OCI-LY3 (cell line): Measurements from ENCODE around the gene IL1RL1.

Source experiments
- H2AFZ ChIP-seq: fragments of 200-600, 300-600 bp; shearing (Covaris generic); 2 replicates; pipeline ENCODE4 v1.6.0; 2014; ENCODE audit warnings: antibody characterized with exemption, low read depth, low read length
- H3K27ac ChIP-seq: fragments of 200-600, 300-600 bp; sonication (generic); 2 replicates; pipeline ENCODE4 v1.5.1; 2014; ENCODE audit warnings: mild to moderate bottlenecking, low read length, moderate library complexity, mixed read lengths
- H3K27me3 ChIP-seq: fragments of 200-600, 300-600 bp; sonication (generic); 2 replicates; pipeline ENCODE4 v1.6.1; 2014; ENCODE audit warnings: low read depth, low read length, mixed read lengths
- H3K36me3 ChIP-seq: fragments of 200-600, 300-600 bp; sonication (generic); replicated peaks from 2 replicates; pipeline ENCODE3; 2014; ENCODE audit warnings: low read depth, low read length, mixed read lengths
- H3K4me1 ChIP-seq: fragments of 300-600, 200-600 bp; sonication (generic); 2 replicates; pipeline ENCODE4 v1.6.1; 2014; ENCODE audit warnings: low read length, mixed read lengths
- H3K4me2 ChIP-seq: fragments of 200-600, 300-600 bp; sonication (generic); 2 replicates; pipeline ENCODE4 v1.6.1; 2014; ENCODE audit warnings: low read length, mixed read lengths
- H3K4me3 ChIP-seq: fragments of 300-600, 200-600 bp; sonication (generic); 2 replicates; pipeline ENCODE4 v1.5.1; 2014; ENCODE audit warnings: antibody characterized with exemption, mild to moderate bottlenecking, low read length, moderate library complexity
- H3K79me2 ChIP-seq: fragments of 300-600, 200-600 bp; shearing (Covaris generic); 2 replicates; pipeline ENCODE4 v1.6.1; 2014; ENCODE audit warnings: mild to moderate bottlenecking, low read length, mixed read lengths
- H3K9ac ChIP-seq: fragments of 300-600, 200-600 bp; shearing (Covaris generic); 2 replicates; pipeline ENCODE4 v1.6.0; 2014; ENCODE audit warnings: mild to moderate bottlenecking, low read length, moderate library complexity
- H3K9me3 ChIP-seq: fragments of 200-600, 300-600 bp; shearing (Covaris generic); 2 replicates; pipeline ENCODE4 v1.6.1; 2014; ENCODE audit warnings: low read length, mixed read lengths; ENCODE audit not compliant: insufficient read depth
- H4K20me1 ChIP-seq: fragments of 200-600, 300-600 bp; sonication (generic); 2 replicates; pipeline ENCODE4 v1.6.1; 2016; ENCODE audit warnings: low read length, mixed read lengths; ENCODE audit not compliant: insufficient read depth
- EZH2phosphoT487 ChIP-seq: fragments of 200-600 bp; shearing (Covaris generic); IDR thresholded peaks from 2 replicates; pipeline ENCODE4 v1.6.1; 2018; ENCODE audit warnings: antibody characterized with exemption, mixed run types, low read depth
- TF ChIP-seq, protein P1 (sequence below): fragments of 200-600, 300-600 bp; sonication (generic); IDR thresholded peaks from 2 replicates; pipeline ENCODE4 v1.5.1; 2014; ENCODE audit warnings: antibody characterized with exemption, low read length, low read depth

The IL1RL1 gene

DNA sequence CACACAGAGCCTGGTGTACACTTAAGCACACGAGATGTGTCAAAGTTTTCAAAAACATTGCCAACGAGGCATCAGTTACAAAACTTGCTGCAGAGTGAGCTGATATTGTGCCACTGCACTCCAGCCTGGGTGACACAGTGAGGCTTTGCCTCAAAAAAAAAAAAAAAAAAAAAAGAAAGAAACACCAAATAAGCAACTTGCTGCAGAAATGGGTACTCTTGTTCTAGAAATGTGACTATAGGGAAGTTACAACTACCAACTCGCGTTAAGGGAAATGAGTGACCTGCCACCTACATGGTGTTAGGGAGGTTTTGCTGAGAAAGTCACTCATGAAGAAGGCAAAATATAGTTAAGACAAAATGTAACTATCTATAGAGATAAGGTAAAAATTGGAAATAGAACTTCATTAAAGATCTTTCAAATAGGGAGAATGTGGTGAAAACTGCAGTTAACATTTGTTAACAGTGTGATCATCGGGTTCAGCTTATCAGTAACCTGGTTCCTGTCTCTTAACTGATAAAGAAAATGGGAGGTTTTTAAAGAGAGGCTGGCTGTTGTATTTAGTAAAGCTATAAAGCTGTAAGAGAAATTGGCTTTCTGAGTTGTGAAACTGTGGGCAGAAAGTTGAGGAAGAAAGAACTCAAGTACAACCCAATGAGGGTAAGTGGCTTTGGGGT is at the start of gene IL1RL1:
Gene IL1RL1, plus strand, starts transcription at position 600 of the 677 bp plus-strand sequence. CDS start 26,702 bp downstream, outside the sequence.
- Histone ChIP-seq H2AFZ (peak within 1 kb of the TSS; percentile 59; the same call in 1 of the 2 replicates), H3K4me3 (no peak within 1 kb of the TSS), H3K4me1 (peaks cover 3% of the 10 kb centered on the region; the same call in 1 of the 2 replicates), H3K79me2 (no peaks in the 10 kb centered on the region), H3K36me3 (no peaks in the 10 kb centered on the region), H3K27ac (no peak within 1 kb of the TSS), H3K9me3 (no peaks in the 10 kb centered on the region), H3K9ac (no peak within 1 kb of the TSS), H3K27me3 (peaks cover 4% of the 10 kb centered on the region; the same call in 1 of the 2 replicates), H3K4me2 (no peak within 1 kb of the TSS), H4K20me1 (no peaks in the 10 kb centered on the region)
- TF ChIP-seq EZH2phosphoT487, result no peak
- TF ChIP-seq, protein P1, sequence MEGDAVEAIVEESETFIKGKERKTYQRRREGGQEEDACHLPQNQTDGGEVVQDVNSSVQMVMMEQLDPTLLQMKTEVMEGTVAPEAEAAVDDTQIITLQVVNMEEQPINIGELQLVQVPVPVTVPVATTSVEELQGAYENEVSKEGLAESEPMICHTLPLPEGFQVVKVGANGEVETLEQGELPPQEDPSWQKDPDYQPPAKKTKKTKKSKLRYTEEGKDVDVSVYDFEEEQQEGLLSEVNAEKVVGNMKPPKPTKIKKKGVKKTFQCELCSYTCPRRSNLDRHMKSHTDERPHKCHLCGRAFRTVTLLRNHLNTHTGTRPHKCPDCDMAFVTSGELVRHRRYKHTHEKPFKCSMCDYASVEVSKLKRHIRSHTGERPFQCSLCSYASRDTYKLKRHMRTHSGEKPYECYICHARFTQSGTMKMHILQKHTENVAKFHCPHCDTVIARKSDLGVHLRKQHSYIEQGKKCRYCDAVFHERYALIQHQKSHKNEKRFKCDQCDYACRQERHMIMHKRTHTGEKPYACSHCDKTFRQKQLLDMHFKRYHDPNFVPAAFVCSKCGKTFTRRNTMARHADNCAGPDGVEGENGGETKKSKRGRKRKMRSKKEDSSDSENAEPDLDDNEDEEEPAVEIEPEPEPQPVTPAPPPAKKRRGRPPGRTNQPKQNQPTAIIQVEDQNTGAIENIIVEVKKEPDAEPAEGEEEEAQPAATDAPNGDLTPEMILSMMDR, result no peak

DNA sequence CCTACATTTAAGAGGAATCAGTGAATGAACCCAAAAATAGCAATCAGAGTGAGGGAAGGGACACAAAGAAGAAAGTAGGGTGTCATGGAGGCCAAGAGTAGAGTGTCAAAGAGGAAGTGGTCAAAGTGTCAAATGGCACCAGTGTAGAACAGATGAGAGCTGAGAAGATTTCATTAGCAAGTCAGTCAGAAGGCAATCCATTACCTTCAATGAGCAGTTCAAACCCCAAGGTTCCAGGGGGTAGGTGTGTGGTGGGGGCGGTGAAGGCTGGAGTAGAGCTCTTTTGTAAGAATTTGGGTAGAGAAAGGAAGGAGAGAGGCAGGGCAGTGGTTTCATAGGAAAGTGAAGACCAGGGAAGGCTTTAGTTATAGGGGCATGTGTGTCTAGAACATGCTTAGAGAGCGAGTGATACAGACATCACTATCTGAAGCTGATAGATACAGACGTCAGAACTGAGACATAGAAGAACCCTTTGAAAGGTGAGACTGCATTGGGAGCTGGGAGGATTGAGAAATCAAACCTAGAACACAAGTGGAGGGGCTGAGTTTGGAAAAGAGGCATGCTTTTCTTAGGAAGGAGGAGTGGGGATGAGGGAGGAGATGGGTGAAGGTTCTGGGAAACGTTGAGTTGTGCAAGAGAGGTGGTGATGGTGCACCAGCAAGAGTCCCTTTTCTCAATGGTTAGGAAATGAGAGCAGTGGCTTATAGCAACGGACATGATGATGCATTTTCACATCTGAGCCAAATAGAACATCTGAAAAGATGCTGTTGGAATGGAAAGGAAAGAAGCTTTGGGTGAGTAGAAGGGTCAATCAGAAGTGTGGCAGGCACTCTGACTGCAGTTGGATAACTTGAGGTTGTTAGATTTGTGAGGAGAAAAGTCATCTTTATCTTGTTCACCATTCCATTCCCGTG is 48.9 kb upstream of the IL1RL1 start:
- no peaks in the 10 kb centered on the region for H3K27me3 ChIP-seq
- TF ChIP-seq EZH2phosphoT487, result no peak
- TF ChIP-seq, protein P1, result no peak
- H4K20me1 ChIP-seq, result no peaks in the 10 kb centered on the region
- no peak overlapping the region for H3K27ac ChIP-seq
- H2AFZ ChIP-seq, result no peak overlapping the region
- no peaks in the 10 kb centered on the region for H3K79me2 ChIP-seq
- H3K36me3 ChIP-seq, result no peaks in the 10 kb centered on the region
- H3K9ac ChIP-seq, result no peak overlapping the region
- no peaks in the 10 kb centered on the region for H3K9me3 ChIP-seq
- no peak overlapping the region for H3K4me2 ChIP-seq
- H3K4me3 ChIP-seq, result no peak overlapping the region
- no peaks in the 10 kb centered on the region for H3K4me1 ChIP-seq

DNA sequence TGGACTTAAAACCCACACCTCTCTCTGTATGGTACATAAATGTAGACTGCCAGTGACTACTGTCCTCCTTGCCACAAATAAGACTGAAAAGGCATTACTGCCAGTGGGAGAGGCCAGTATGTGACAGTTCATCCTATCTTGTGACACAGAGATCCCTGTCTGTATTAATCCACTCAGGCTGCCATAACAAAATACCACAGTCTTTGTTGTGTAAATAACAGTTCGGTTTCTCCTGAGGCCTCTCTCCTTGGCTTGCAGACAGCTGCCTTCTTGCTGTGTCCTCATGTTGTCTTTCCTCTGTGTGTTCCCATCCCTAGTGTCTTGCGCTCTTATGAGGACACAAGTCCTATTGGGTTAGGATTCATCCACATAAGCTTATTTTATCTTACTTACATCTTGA is 46.4 kb upstream of the IL1RL1 start:
- TF ChIP-seq, protein P1, result no peak
- TF ChIP-seq EZH2phosphoT487, result no peak
- H3K9ac ChIP-seq, result no peak overlapping the region
- no peaks in the 10 kb centered on the region for H3K9me3 ChIP-seq

DNA sequence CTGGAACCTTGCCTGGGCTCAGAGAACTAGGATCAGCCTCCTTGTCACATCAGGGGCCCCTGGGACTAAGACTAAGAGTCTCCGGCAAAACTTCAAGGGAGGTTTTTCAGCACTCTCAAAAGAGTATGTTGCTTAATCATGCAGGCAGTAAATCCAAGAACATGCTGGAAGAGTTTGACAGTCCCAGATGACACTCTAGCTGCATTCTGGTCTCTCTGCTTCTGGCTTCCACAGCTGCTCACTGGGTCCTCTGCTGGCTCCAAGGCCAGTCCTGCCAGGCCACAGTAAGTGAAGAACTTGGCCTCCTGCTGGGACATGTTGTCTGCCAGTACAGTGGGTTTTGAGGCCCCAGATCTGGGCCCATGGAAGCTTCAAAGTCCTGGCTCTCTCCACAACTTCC is 45.2 kb upstream of the IL1RL1 start:
- Histone ChIP-seq H3K79me2 (no peaks in the 10 kb centered on the region), H3K4me3 (no peak overlapping the region), H2AFZ (no peak overlapping the region), H3K9me3 (no peaks in the 10 kb centered on the region), H3K4me1 (peaks cover 7% of the 10 kb centered on the region; the same call in 1 of the 2 replicates), H3K4me2 (no peak overlapping the region), H4K20me1 (no peaks in the 10 kb centered on the region), H3K36me3 (no peaks in the 10 kb centered on the region), H3K9ac (no peak overlapping the region), H3K27ac (no peak overlapping the region), H3K27me3 (peaks cover 10% of the 10 kb centered on the region)
- TF ChIP-seq, protein P1, result no peak
- TF ChIP-seq EZH2phosphoT487, result no peak

More for the DNA sequence above, 46.4 kb upstream of the IL1RL1 start:
- Histone ChIP-seq H2AFZ (no peak overlapping the region), H3K4me2 (no peak overlapping the region), H3K4me1 (peaks cover 7% of the 10 kb centered on the region; the same call in 1 of the 2 replicates), H3K27me3 (0 out of 2 replicates have a peak, but pooled peaks cover 1% of the 10 kb centered on the region), H4K20me1 (no peaks in the 10 kb centered on the region), H3K4me3 (no peak overlapping the region), H3K36me3 (no peaks in the 10 kb centered on the region), H3K27ac (no peak overlapping the region), H3K79me2 (no peaks in the 10 kb centered on the region)
